HG03045 (cell line): ENCODE measurements around the gene SLC17A7.

Experiments
- ATAC-seq: cut with Tn5 transposase; IDR thresholded peaks from one replicate; pipeline ENCODE4 v1.9.1; 2021; ENCODE audit warnings: mild to moderate bottlenecking, moderate library complexity; ENCODE audit not compliant: unreplicated experiment

The SLC17A7 gene

GRCh38 chr19:49383599-49383998 lies 57.7 kb downstream of the SLC17A7 start:
- no peak for ATAC-seq

GRCh38 chr19:49382639-49383038 lies 58.7 kb downstream of the SLC17A7 start:
- no peak for ATAC-seq

DNA sequence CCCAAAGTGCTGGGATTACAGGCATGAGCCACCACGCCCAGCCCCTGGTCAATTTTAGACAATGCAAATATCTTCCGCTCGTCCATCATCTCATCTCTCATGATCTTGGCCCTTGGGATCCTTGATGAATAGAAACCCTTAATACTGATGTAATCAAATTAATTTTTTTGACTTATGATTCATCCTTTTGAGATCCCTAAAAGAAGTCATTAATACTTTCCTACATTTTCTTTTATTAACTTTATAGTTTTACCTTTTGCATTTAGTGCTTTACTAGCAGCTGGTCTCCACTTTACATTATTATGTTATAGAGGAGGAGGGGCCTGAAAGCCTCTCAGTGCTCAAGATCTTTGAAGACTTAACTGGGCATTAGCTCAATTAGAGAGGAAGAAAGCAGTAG lies 60.9 kb downstream of the SLC17A7 start:
- ATAC-seq, result no peak
